Panc1 (cell line): ENCODE results near the gene EFNA1. TPM values are rescaled to one million over a fixed set of nuclear protein-coding genes. Genes with fewer than 3 reads are reported as not detected.
A peak's percentile ranks its signal among the peaks of the same experiment; 100 is the strongest.

Source experiments
- ATAC-seq: fragments of 200-7000 bp; cut with Tn5 transposase; 2 replicates; pipeline ENCODE4 v1.9.1; 2020; ENCODE audit warnings: mild to moderate bottlenecking, moderate library complexity
- BruUV-seq: library from RNA; stranded (reverse); fragments of 400-500 nt; replicated peaks from 2 replicates; lab custom pipeline; 2021; lab: Mats Ljungman, UMichigan
- CTCF ChIA-PET: fragments of 300-600 bp; sonication (Branson Sonifier 250); formaldehyde crosslinking; loops from one replicate; lab custom pipeline; 2022; ENCODE audit warnings: antibody characterized with exemption; lab: Charles Lee
- POLR2A ChIA-PET: fragments of 300-600 bp; sonication (Branson Sonifier 250); formaldehyde crosslinking; loops from one replicate; lab custom pipeline; 2022; ENCODE audit warnings: antibody characterized with exemption; lab: Charles Lee
- DNase-seq: peaks from one replicate; pipeline ENCODE4 v3.0.0-alpha.2; 2010; ENCODE audit warnings: low read depth, low spot score
- H3K27ac ChIP-seq: 2 replicates; pipeline ENCODE4 v1.5.1; 2011; ENCODE audit warnings: mild to moderate bottlenecking, low read length, inconsistent platforms
- H3K27me3 ChIP-seq: fragments of 200-500 bp; sonication (Bioruptor generic); 2 replicates; pipeline ENCODE4 v1.6.0; 2014; ENCODE audit warnings: low read length, inconsistent platforms; ENCODE audit not compliant: control insufficient read depth, insufficient read depth
- H3K36me3 ChIP-seq: fragments of 200-500 bp; sonication (Bioruptor generic); 2 replicates; pipeline ENCODE4 v1.5.1; 2014; ENCODE audit warnings: inconsistent platforms, mild to moderate bottlenecking, low read length, moderate library complexity; ENCODE audit not compliant: control insufficient read depth, insufficient read depth
- H3K4me1 ChIP-seq: 2 replicates; pipeline ENCODE4 v1.5.1; 2011; ENCODE audit warnings: inconsistent platforms, mild to moderate bottlenecking, low read length, moderate library complexity; ENCODE audit not compliant: control insufficient read depth, insufficient read depth
- H3K4me3 ChIP-seq, 2 experiments: 2 replicates each; pipeline ENCODE4 v1.5.1; 2011 to 2012; ENCODE audit warnings: low read depth in 2 of 2, low read length in 2 of 2, mild to moderate bottlenecking in 2 of 2, inconsistent platforms in 1 of 2, moderate library complexity in 1 of 2
- H3K9me3 ChIP-seq: fragments of 200-500 bp; sonication (Bioruptor generic); 2 replicates; pipeline ENCODE4 v1.5.1; 2014; ENCODE audit warnings: low read depth, mild to moderate bottlenecking, inconsistent platforms, low read length, moderate library complexity; ENCODE audit not compliant: control insufficient read depth, insufficient read depth
- POLR2AphosphoS5 ChIP-seq: IDR thresholded peaks from 2 replicates; pipeline ENCODE4 v1.6.1; 2012; ENCODE audit warnings: mild to moderate bottlenecking, low read depth, low read length, moderate library complexity
- SIN3A ChIP-seq: IDR thresholded peaks from 2 replicates; pipeline ENCODE4 v1.6.1; 2012; ENCODE audit warnings: low read depth, mild to moderate bottlenecking, low read length, moderate library complexity, borderline replicate concordance; ENCODE audit not compliant: insufficient read depth
- TCF7L2 ChIP-seq: IDR thresholded peaks from 2 replicates; pipeline ENCODE4 v1.6.1; 2011; ENCODE audit warnings: mild to moderate bottlenecking, low read depth, low read length, inconsistent platforms
- in situ Hi-C: cut with HindIII; loops from 2 replicates; pipeline ENCODE4 v1.10.0; 2016; ENCODE audit warnings: low sequenced_read_pairs, low pct_unique_long_range_greater_than_20kb
- intact Hi-C: fragments of 100-400 bp; cut with micrococcal nuclease; formaldehyde crosslinking; loops from one replicate; pipeline ENCODE4 v1.10.0; 2022; ENCODE audit not compliant: unreplicated experiment
- total RNA-seq: library from RNA; stranded (reverse); gene quantifications from one replicate; pipeline ENCODE4 v1.2.1, GENCODE V29; 2021; ENCODE audit not compliant: unreplicated experiment
- TF ChIP-seq, protein P1 (sequence below): fragments of 450-650 bp; IDR thresholded peaks from 2 replicates; pipeline ENCODE4 v1.5.1; 2017; ENCODE audit warnings: mild to moderate bottlenecking
- TF ChIP-seq, protein P2 (sequence below), 2 experiments: IDR thresholded peaks; 2 replicates each; pipeline ENCODE4 v1.6.1; 2011 to 2012; ENCODE audit warnings: low read depth in 2 of 2, control low read depth in 1 of 2, low read length in 1 of 2, mild to moderate bottlenecking in 1 of 2, moderate library complexity in 1 of 2; ENCODE audit not compliant: insufficient read depth in 1 of 2

Gene EFNA1
- total RNA-seq, 1 experiment from 2014 or later, result 23.8 TPM

- no peaks in the 10 kb centered on the region for H3K27me3 ChIP-seq
- no peak for DNase-seq
- in situ Hi-C loops, result no loop called here
- H3K36me3 ChIP-seq, result no peaks in the 10 kb centered on the region
- intact Hi-C loops, result no loop called here
- BruUV-seq, result no TSS peak
- POLR2A ChIA-PET, result interaction anchor here (0.5 to 0.8 kb wide), 2 partner anchors 9 to 37 kb away, joined by 3 read pairs; partner anchors contain the start of gene EFNA1
- TF ChIP-seq TCF7L2 (no peak), SIN3A (no peak), POLR2AphosphoS5 (no peak)
- TF ChIP-seq, protein P1, sequence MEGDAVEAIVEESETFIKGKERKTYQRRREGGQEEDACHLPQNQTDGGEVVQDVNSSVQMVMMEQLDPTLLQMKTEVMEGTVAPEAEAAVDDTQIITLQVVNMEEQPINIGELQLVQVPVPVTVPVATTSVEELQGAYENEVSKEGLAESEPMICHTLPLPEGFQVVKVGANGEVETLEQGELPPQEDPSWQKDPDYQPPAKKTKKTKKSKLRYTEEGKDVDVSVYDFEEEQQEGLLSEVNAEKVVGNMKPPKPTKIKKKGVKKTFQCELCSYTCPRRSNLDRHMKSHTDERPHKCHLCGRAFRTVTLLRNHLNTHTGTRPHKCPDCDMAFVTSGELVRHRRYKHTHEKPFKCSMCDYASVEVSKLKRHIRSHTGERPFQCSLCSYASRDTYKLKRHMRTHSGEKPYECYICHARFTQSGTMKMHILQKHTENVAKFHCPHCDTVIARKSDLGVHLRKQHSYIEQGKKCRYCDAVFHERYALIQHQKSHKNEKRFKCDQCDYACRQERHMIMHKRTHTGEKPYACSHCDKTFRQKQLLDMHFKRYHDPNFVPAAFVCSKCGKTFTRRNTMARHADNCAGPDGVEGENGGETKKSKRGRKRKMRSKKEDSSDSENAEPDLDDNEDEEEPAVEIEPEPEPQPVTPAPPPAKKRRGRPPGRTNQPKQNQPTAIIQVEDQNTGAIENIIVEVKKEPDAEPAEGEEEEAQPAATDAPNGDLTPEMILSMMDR, result no peak
- TF ChIP-seq, protein P2, sequence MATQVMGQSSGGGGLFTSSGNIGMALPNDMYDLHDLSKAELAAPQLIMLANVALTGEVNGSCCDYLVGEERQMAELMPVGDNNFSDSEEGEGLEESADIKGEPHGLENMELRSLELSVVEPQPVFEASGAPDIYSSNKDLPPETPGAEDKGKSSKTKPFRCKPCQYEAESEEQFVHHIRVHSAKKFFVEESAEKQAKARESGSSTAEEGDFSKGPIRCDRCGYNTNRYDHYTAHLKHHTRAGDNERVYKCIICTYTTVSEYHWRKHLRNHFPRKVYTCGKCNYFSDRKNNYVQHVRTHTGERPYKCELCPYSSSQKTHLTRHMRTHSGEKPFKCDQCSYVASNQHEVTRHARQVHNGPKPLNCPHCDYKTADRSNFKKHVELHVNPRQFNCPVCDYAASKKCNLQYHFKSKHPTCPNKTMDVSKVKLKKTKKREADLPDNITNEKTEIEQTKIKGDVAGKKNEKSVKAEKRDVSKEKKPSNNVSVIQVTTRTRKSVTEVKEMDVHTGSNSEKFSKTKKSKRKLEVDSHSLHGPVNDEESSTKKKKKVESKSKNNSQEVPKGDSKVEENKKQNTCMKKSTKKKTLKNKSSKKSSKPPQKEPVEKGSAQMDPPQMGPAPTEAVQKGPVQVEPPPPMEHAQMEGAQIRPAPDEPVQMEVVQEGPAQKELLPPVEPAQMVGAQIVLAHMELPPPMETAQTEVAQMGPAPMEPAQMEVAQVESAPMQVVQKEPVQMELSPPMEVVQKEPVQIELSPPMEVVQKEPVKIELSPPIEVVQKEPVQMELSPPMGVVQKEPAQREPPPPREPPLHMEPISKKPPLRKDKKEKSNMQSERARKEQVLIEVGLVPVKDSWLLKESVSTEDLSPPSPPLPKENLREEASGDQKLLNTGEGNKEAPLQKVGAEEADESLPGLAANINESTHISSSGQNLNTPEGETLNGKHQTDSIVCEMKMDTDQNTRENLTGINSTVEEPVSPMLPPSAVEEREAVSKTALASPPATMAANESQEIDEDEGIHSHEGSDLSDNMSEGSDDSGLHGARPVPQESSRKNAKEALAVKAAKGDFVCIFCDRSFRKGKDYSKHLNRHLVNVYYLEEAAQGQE (IDR thresholded peaks at IDR 0.05; ENCODE audit: insufficient read depth in 1 of 2, low read depth in 2 of 2, low read length in 1 of 2), result no peak
- CTCF ChIA-PET, result interaction anchor here (0.6 to 0.7 kb wide), 4 partner anchors 14 to 580 kb away, joined by 3 to 7 read pairs (median 4); partner anchors contain the start of gene KRTCAP2
- H3K4me1 ChIP-seq, result peaks cover 30% of the 10 kb centered on the region
- H3K4me3 ChIP-seq, result peak overlapping the region; percentile 60 to 86
- no peaks in the 10 kb centered on the region for H3K9me3 ChIP-seq
- no peak for ATAC-seq
- H3K27ac ChIP-seq, result peak overlapping the region; percentile 93
Observed at GRCh38 chr1:155136748-155137147, 9.1 kb downstream of the EFNA1 start.

GRCh38 chr1:155137154-155137949 lies 9.7 kb downstream of the EFNA1 start:
- intact Hi-C loops, result no loop called here
- no peak for ATAC-seq
- no peaks in the 10 kb centered on the region for H3K27me3 ChIP-seq
- ChIA-PET CTCF (interaction anchor here (0.6 to 0.7 kb wide), 2 partner anchors 14 to 116 kb away, joined by 3 to 7 read pairs; no protein-coding TSS in a partner anchor), POLR2A (interaction anchor here (0.8 kb wide), 1 partner anchor 10 kb away, joined by 3 read pairs; the partner anchor contains the start of gene EFNA1)
- H3K36me3 ChIP-seq, result no peaks in the 10 kb centered on the region
- H3K9me3 ChIP-seq, result no peaks in the 10 kb centered on the region
- H3K4me3 ChIP-seq, result peak overlapping the region; percentile 60 to 86
- no peak for DNase-seq
- in situ Hi-C loops, result no loop called here
- peaks cover 30% of the 10 kb centered on the region for H3K4me1 ChIP-seq
- no TSS peak for BruUV-seq
- TF ChIP-seq POLR2AphosphoS5, result no peak
- TF ChIP-seq, protein P2 (IDR thresholded peaks at IDR 0.05; ENCODE audit: insufficient read depth in 1 of 2, low read depth in 2 of 2, low read length in 1 of 2), result no peak
- H3K27ac ChIP-seq, result peak overlapping the region; percentile 93
